ENCODE data around the gene CCDC85B. TPM values are rescaled to one million over a fixed set of nuclear protein-coding genes. Genes with fewer than 3 reads are reported as not detected.
A peak's percentile ranks its signal among the peaks of the same experiment; 100 is the strongest.

CCDC85B gene
- total RNA-seq, 1 donor from 2014 or later = 29.3 TPM

- Mint-ChIP-seq H3K27ac (ENCODE audit: unreplicated experiment) (peak overlapping the region; percentile 98), H3K9me3 (no peaks in the 10 kb centered on the region), H3K4me3 (peak overlapping the region; percentile 95), H3K4me1 (peaks cover 50% of the 10 kb centered on the region), H3K36me3 (ENCODE audit: low read depth) (peaks cover 18% of the 10 kb centered on the region), H3K27me3 (ENCODE audit: low read depth) (peaks cover 12% of the 10 kb centered on the region)
- no peak for TF ChIP-seq CTCF (conservative IDR thresholded peaks at IDR 0.05)
- DNase-seq (ENCODE audit: low read depth, low spot score) = no peak
Measured at GRCh38 chr11:65859812-65860277, 30.6 kb upstream of the CCDC85B start.

- Mint-ChIP-seq H3K9me3 (no peaks in the 10 kb centered on the region), H3K4me3 (peak within 1 kb of the TSS; percentile 95), H3K27me3 (ENCODE audit: low read depth) (peaks cover 12% of the 10 kb centered on the region), H3K27ac (ENCODE audit: unreplicated experiment) (peak within 1 kb of the TSS; percentile 99), H3K4me1 (peaks cover 45% of the 10 kb centered on the region), H3K36me3 (ENCODE audit: low read depth) (peaks cover 19% of the 10 kb centered on the region)
- DNase-seq (ENCODE audit: low read depth, low spot score) = peak; percentile 98
- peak; percentile 96 for TF ChIP-seq CTCF (conservative IDR thresholded peaks at IDR 0.05)
Measured at GRCh38 chr11:65860278-65861164, 30.0 kb upstream of the CCDC85B start, which contains the start of gene MUS81. MUS81 (plus strand) TSS chr11:65860433; CDS start chr11:65860754, 321 bp downstream.

- H3K27me3 Mint-ChIP-seq (ENCODE audit: low read depth) = peaks cover 8% of the 10 kb centered on the region
- H3K4me3 Mint-ChIP-seq = peak overlapping the region; percentile 95
- TF ChIP-seq CTCF (conservative IDR thresholded peaks at IDR 0.05) = no peak
- peak overlapping the region; percentile 27 for H3K27ac Mint-ChIP-seq (ENCODE audit: unreplicated experiment)
- peaks cover 12% of the 10 kb centered on the region for H3K36me3 Mint-ChIP-seq (ENCODE audit: low read depth)
- H3K9me3 Mint-ChIP-seq = no peaks in the 10 kb centered on the region
- no peak for DNase-seq (ENCODE audit: low read depth, low spot score)
- peaks cover 39% of the 10 kb centered on the region for H3K4me1 Mint-ChIP-seq
Measured at GRCh38 chr11:65861165-65861505, 29.3 kb upstream of the CCDC85B start.

DNA sequence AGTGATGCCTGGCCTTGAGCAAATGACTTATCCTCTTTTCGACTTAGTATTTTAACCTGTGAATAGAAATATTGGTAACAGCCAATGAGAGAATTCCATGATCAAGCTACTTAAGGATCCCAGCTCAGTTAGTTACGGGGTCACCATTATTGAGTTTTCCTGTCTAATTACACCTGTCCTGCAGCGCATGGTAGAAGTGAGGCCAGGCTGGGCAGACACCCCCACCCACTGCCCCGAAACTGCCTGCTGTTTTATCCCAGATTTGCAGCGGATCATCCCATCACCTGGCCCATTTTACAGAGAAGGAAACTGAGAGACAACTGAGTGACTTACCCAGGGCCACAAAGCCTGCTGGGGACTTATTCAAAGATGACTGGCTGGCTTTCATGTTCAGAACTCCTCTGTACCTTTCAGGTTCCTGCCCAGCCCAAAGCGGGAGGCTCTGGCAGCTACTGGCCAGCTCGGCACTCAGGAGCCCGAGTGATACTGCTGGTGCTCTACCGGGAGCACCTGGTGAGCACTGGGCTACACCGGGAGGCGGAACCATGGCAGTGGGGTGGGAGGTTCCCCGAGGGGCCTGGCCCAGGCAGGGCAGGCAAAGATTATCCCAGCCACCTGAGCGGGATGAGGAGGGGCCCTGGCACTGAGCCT lies 28.8 kb upstream of the CCDC85B start:
- H3K4me1 Mint-ChIP-seq = peaks cover 34% of the 10 kb centered on the region
- peaks cover 7% of the 10 kb centered on the region for H3K36me3 Mint-ChIP-seq (ENCODE audit: low read depth)
- DNase-seq (ENCODE audit: low read depth, low spot score) = no peak
- H3K27me3 Mint-ChIP-seq (ENCODE audit: low read depth) = peaks cover 3% of the 10 kb centered on the region
- H3K4me3 Mint-ChIP-seq = peak overlapping the region; percentile 95
- TF ChIP-seq CTCF (conservative IDR thresholded peaks at IDR 0.05) = no peak
- H3K9me3 Mint-ChIP-seq = no peaks in the 10 kb centered on the region
- H3K27ac Mint-ChIP-seq (ENCODE audit: unreplicated experiment) = no peak overlapping the region

- Mint-ChIP-seq H3K36me3 (ENCODE audit: low read depth) (peaks cover 6% of the 10 kb centered on the region), H3K4me1 (peaks cover 33% of the 10 kb centered on the region), H3K27me3 (ENCODE audit: low read depth) (no peaks in the 10 kb centered on the region), H3K9me3 (no peaks in the 10 kb centered on the region), H3K4me3 (peak overlapping the region; percentile 95), H3K27ac (ENCODE audit: unreplicated experiment) (no peak overlapping the region)
- no peak for TF ChIP-seq CTCF (conservative IDR thresholded peaks at IDR 0.05)
- DNase-seq (ENCODE audit: low read depth, low spot score) = no peak
Measured at GRCh38 chr11:65862191-65862735, 28.2 kb upstream of the CCDC85B start.

All from neural crest cell (in vitro differentiated cells).